WERI-Rb-1 (cell line): ENCODE measurements around the gene CRYM.
A peak's percentile ranks its signal among the peaks of the same experiment; 100 is the strongest.
"Not testable (repeated sequence)": the region's sequence is repeated elsewhere in the genome, so short reads cannot be mapped to it uniquely, and the experiment has no call there.

ENCODE experiments used
- DNase-seq: peaks from one replicate; pipeline ENCODE4 v3.0.0-alpha.2; 2020
- H3K27ac ChIP-seq: fragments of 250-450 bp; sonication (Bioruptor Pico); 2 replicates; pipeline ENCODE4 v1.5.1; 2020; ENCODE audit warnings: mild to moderate bottlenecking, moderate library complexity
- H3K27me3 ChIP-seq: fragments of 250-450 bp; sonication (Bioruptor Pico); 2 replicates; pipeline ENCODE4 v1.5.1; 2021; ENCODE audit warnings: mild to moderate bottlenecking, low read depth, moderate library complexity; ENCODE audit not compliant: insufficient read depth, severe bottlenecking
- H3K36me3 ChIP-seq: fragments of 250-450 bp; sonication (Bioruptor Pico); 2 replicates; pipeline ENCODE4 v1.5.1; 2020; ENCODE audit warnings: mild to moderate bottlenecking, moderate library complexity
- H3K4me3 ChIP-seq: 2 replicates; pipeline ENCODE4 v1.5.1; 2011; ENCODE audit warnings: low read depth, mild to moderate bottlenecking, control low read depth, low read length
- H3K9me3 ChIP-seq: fragments of 250-450 bp; sonication (Bioruptor Pico); 2 replicates; pipeline ENCODE4 v1.5.1; 2021; ENCODE audit warnings: mild to moderate bottlenecking, moderate library complexity; ENCODE audit not compliant: severe bottlenecking
- CTCF ChIP-seq: IDR thresholded peaks from 2 replicates; pipeline ENCODE4 v1.5.1; 2011; ENCODE audit warnings: low read depth, mild to moderate bottlenecking, control low read depth, inconsistent platforms, low read length

The CRYM gene

GRCh38 chr16:21314339-21314738 is 36.2 kb upstream of the CRYM start:
- Histone ChIP-seq H3K36me3 (no peaks in the 10 kb centered on the region), H3K4me3 (no peak overlapping the region), H3K9me3 (no peaks in the 10 kb centered on the region), H3K27me3 (no peaks in the 10 kb centered on the region), H3K27ac (no peak overlapping the region)
- no peak for DNase-seq
- no peak for TF ChIP-seq CTCF

GRCh38 chr16:21312863-21313372 is 34.8 kb upstream of the CRYM start:
- H3K4me3 ChIP-seq, H3K36me3 ChIP-seq, H3K27me3 ChIP-seq, H3K9me3 ChIP-seq, DNase-seq, H3K27ac ChIP-seq: not testable (repeated sequence)

- H3K27ac ChIP-seq, DNase-seq, H3K36me3 ChIP-seq, H3K4me3 ChIP-seq, H3K9me3 ChIP-seq, H3K27me3 ChIP-seq: not testable (repeated sequence)
Measured at GRCh38 chr16:21312046-21312445, 34.0 kb upstream of the CRYM start.

- not testable (repeated sequence) for DNase-seq, H3K9me3 ChIP-seq, H3K27me3 ChIP-seq, H3K4me3 ChIP-seq, H3K27ac ChIP-seq, H3K36me3 ChIP-seq
Measured at GRCh38 chr16:21306712-21307111, 28.6 kb upstream of the CRYM start.

GRCh38 chr16:21302898-21303528 is 24.9 kb upstream of the CRYM start:
- Histone ChIP-seq H3K27ac (no peak overlapping the region), H3K4me3 (no peak overlapping the region), H3K27me3 (no peaks in the 10 kb centered on the region), H3K36me3 (no peaks in the 10 kb centered on the region), H3K9me3 (no peaks in the 10 kb centered on the region)
- DNase-seq, result no peak
- TF ChIP-seq CTCF, result no peak

GRCh38 chr16:21302454-21302853 is 24.4 kb upstream of the CRYM start:
- H3K27ac ChIP-seq, result no peak overlapping the region
- no peak for TF ChIP-seq CTCF
- DNase-seq, result no peak
- H3K27me3 ChIP-seq, result no peaks in the 10 kb centered on the region
- no peaks in the 10 kb centered on the region for H3K36me3 ChIP-seq
- H3K9me3 ChIP-seq, result no peaks in the 10 kb centered on the region
- no peak overlapping the region for H3K4me3 ChIP-seq

- H3K4me3 ChIP-seq, result peak overlapping the region; percentile 59
- H3K9me3 ChIP-seq, result no peaks in the 10 kb centered on the region
- TF ChIP-seq CTCF, result no peak
- no peak for DNase-seq
- H3K36me3 ChIP-seq, result no peaks in the 10 kb centered on the region
- H3K27ac ChIP-seq, result peak overlapping the region; percentile 42
- no peaks in the 10 kb centered on the region for H3K27me3 ChIP-seq
Measured at GRCh38 chr16:21301895-21302291, 23.8 kb upstream of the CRYM start.
